Ishikawa (cell line): ENCODE results near the gene LNP1.

Experiments used
- CREB1 ChIP-seq: IDR thresholded peaks from 2 replicates; pipeline ENCODE4 v1.6.1; 2012; ENCODE audit warnings: low read depth
- EGR1 ChIP-seq: IDR thresholded peaks from 2 replicates; pipeline ENCODE4 v1.6.1; 2012
- EP300 ChIP-seq: IDR thresholded peaks from 2 replicates; pipeline ENCODE4 v1.6.1; 2012; ENCODE audit warnings: borderline replicate concordance
- FOXM1 ChIP-seq: IDR thresholded peaks from 2 replicates; pipeline ENCODE4 v1.6.1; 2012; ENCODE audit warnings: low read depth, borderline replicate concordance
- MAX ChIP-seq: IDR thresholded peaks from 2 replicates; pipeline ENCODE4 v1.6.1; 2012
- RAD21 ChIP-seq: IDR thresholded peaks from 2 replicates; pipeline ENCODE4 v1.6.1; 2012; ENCODE audit warnings: low read depth
- REST ChIP-seq: IDR thresholded peaks from 2 replicates; pipeline ENCODE4 v1.6.1; 2012; ENCODE audit warnings: low read depth, mild to moderate bottlenecking
- TAF1 ChIP-seq: IDR thresholded peaks from 2 replicates; pipeline ENCODE4 v1.6.1; 2012; ENCODE audit warnings: low read depth, mild to moderate bottlenecking
- TCF12 ChIP-seq: IDR thresholded peaks from 2 replicates; pipeline ENCODE4 v1.6.1; 2012; ENCODE audit warnings: low read depth
- TEAD4 ChIP-seq: IDR thresholded peaks from 2 replicates; pipeline ENCODE4 v1.6.1; 2012
- USF1 ChIP-seq: IDR thresholded peaks from 2 replicates; pipeline ENCODE4 v1.6.1; 2012
- ZBTB7A ChIP-seq: IDR thresholded peaks from 2 replicates; pipeline ENCODE4 v1.6.1; 2012; ENCODE audit warnings: low read depth

- no peak for TF ChIP-seq TAF1
- no peak for TF ChIP-seq EGR1
- no peak for TF ChIP-seq ZBTB7A
- no peak for TF ChIP-seq REST
- TF ChIP-seq RAD21 = no peak
- no peak for TF ChIP-seq MAX
- no peak for TF ChIP-seq CREB1
- no peak for TF ChIP-seq USF1
- no peak for TF ChIP-seq FOXM1
- TF ChIP-seq TCF12 = no peak
- TF ChIP-seq EP300 = no peak
- TF ChIP-seq TEAD4 = no peak
These were observed 11.7 kb downstream of the LNP1 start for GRCh38 chr3:100412912-100413590.
